GM18520 (cell line): ENCODE results near the gene SMG7.
"Not testable (repeated sequence)": the region's sequence is repeated elsewhere in the genome, so short reads cannot be mapped to it uniquely, and the experiment has no call there.

Experiments
- ATAC-seq: cut with Tn5 transposase; IDR thresholded peaks from one replicate; pipeline ENCODE4 v1.9.1; 2021; ENCODE audit not compliant: unreplicated experiment

The SMG7 gene

GRCh38 chr1:183472488-183473216, at the start of gene SMG7:
TSS of gene SMG7 (plus strand) at chr1:183472499. CDS start at chr1:183472621, 122 bp downstream.
- ATAC-seq: no peak

- no peak for ATAC-seq
Observed at GRCh38 chr1:183423541-183423940, 48.8 kb upstream of the SMG7 start.

DNA sequence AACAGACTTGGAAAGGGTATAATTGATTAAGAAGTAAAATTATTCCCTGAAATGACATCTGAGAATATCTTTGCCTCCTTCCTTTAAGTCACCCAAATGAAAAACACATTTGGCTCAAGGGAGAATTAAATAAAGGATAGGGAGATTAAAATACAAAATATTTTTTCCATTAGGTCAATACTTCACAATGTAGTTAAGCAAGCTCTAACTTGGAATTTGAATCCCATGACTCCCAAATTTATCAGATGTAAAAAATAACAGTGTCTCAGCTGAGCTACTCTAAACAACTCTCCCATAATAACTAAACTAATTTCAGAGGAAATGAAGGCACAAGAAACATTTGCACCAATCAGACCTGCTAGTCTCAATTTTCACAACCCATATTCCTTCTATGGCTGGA, 47.6 kb upstream of the SMG7 start:
- ATAC-seq: no peak

DNA sequence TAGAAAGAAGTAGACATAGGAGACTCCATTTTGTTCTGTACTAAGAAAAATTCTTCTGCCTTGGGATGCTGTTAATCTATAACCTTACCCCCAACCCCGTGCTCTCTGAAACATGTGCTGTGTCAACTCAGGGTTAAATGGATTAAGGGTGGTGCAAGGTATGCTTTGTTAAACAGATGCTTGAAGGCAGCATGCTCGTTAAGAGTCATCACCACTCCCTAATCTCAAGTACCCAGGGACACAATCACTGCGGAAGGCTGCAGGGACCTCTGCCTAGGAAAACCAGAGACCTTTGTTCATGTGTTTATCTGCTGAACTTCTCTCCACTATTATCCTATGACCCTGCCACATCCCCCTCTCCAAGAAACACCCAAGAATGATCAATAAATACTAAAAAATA, 44.7 kb upstream of the SMG7 start:
- not testable (repeated sequence) for ATAC-seq

GRCh38 chr1:183431840-183432547, 40.3 kb upstream of the SMG7 start:
- ATAC-seq: no peak

GRCh38 chr1:183432548-183432875, 39.8 kb upstream of the SMG7 start:
- ATAC-seq: no peak

DNA sequence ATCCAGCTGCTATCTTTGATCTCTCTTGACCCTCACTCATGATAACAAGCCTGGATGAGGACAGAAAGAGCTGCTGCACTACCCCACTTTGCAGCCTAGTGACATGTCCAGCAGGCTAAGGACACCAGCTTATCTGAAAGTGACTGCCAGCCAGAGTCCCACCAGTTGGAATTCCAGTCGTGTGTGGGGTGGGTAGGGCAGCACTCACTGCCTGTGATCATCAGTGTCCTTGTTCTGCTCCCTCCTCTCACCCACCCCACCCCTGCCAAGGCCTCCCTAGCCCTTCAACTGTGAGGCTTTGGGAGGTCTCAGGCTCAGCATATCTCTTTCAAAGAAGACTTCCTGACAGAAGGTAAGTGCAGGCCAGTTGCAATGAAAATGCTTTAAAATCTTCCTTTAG, 38.6 kb upstream of the SMG7 start:
- ATAC-seq: no peak

DNA sequence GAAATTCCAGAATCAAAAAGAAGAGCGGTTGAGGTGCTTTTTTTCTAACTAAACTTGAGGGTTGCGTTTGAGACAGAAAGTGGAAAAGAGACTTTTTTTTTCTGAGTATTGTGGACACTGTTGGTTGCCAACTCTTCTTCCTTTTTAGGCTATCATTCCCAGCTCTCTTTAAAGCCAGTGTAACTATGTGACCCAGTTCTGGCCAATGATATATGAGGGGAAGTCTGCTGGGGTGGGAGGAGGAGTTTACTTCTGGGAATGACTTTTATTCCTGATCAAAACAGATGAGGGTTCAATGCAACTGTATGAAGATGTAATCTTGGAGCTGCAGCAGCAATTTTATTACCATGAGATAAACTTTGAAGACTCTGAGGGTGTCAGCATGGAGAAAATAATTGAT, 36.8 kb upstream of the SMG7 start:
- ATAC-seq: no peak

GRCh38 chr1:183438060-183438459, 34.2 kb upstream of the SMG7 start:
- no peak for ATAC-seq

GRCh38 chr1:183443011-183443410, 29.3 kb upstream of the SMG7 start:
- ATAC-seq: no peak

DNA sequence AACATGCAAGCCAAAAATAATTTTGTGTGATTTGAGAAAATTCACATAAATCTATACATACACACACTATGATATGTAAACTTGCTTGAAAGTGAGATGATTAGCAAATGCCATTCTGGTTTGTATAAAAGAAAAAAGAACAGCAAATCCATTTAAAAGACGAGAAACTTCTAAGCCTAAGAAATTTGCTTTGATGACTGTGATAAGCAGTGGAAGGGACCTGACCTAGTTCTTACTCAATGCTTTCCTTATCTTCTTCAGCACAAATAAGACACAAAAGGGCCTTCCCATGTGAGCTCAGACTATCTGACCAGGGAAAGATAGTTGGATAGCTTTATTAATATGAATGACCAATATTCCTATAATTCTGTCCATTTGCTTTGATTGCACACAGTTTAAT, 28.8 kb upstream of the SMG7 start:
- no peak for ATAC-seq

- no peak for ATAC-seq
Observed at GRCh38 chr1:183444243-183444642, 28.1 kb upstream of the SMG7 start.

GRCh38 chr1:183449223-183449770, 23.0 kb upstream of the SMG7 start:
- no peak for ATAC-seq

GRCh38 chr1:183450093-183450492, 22.2 kb upstream of the SMG7 start:
- ATAC-seq: no peak

DNA sequence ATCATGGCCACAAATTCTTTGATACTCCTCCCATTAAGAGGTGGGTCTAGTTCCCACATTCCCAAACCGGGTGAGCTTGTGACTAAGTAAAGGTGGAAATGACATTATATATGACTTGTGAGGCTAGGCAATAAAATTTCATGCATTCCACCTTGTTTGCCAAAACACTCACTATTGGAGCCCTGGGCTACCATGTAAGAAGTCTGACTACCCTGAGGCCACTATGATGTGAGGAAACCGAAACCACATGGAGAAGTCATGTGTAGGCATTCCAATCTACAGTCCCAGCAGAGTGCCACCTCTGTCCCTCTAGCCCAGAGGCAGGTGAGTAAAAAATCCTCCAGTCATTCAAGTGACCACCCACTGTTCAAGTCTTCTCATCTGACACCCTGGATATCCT, 17.9 kb upstream of the SMG7 start:
- no peak for ATAC-seq

DNA sequence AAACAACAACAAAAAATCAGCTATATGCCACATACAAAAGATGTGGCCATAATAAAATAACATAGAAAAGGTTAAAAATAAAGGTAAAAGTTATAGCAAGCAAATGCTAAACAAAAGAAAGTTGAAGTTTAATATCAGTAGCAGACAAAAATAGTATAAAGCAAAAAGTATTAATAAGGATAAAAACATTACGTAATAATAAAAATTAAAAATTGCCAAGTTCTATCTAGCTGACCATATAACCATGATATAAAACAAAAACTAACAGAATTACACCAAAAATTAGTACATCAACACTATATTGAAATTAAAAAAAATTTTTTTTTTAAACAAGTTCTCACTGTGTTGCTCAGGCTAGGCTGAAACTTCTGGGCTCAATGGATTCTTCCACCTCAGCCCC, 15.5 kb upstream of the SMG7 start:
- no peak for ATAC-seq

DNA sequence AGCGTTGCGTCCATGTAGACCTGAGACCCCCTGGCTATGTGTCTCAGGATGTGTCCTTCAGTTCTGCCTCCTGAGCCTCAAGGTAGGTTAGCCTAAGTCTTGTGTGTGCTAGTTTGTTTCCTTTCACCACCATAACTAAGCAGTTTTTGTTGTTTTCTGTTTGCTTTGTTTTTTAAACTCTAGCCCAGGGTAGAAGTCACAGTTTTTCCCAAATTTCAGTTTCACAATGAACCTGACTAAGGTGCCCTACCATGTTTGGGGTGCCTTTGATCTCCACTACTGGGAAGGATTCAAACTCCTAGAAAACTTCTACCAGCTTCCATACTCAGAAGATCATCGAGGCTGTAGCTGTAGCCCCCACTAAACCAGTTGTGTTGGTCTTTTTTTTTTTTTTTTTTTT, 14.8 kb upstream of the SMG7 start:
- ATAC-seq: no peak

GRCh38 chr1:183460596-183460995, 11.7 kb upstream of the SMG7 start:
- no peak for ATAC-seq

DNA sequence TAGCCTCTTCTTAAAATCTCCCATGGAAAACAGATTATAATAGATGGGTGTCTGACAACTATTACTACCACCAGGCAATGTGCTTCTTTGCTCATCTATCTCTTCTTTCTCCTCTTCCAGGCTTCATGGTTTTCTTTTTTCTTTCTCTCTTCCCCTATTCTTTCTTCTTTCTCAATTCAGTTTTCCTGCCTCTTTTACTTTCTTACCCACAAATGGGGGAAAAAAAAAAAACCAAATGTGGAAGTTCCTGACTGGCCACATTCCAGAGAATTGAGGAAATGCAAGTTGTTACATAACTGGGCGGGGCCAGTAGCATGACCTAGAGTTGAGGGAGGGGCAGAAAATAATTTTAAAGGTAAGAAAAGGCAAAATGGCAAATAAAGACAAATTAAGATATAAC, 10.9 kb upstream of the SMG7 start:
- ATAC-seq: no peak

DNA sequence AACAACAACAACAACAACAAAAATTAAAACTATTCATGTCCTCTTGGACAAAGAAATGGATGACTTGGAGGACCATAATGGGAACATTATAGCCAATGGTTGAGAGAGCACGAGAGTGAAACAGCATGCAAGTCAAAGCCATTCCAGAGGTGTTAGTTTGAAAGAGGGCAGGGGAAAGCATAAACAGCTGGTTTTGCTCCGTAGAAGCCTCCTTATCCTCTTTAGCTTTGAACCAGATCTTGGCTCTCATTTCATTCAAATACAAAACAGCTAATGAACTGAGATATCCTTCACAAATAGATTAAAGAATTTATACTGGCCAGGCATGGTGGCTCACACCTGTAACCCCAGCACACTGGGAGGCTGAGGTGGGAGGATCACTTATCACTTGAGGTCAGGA, 8.7 kb upstream of the SMG7 start:
- ATAC-seq: no peak

DNA sequence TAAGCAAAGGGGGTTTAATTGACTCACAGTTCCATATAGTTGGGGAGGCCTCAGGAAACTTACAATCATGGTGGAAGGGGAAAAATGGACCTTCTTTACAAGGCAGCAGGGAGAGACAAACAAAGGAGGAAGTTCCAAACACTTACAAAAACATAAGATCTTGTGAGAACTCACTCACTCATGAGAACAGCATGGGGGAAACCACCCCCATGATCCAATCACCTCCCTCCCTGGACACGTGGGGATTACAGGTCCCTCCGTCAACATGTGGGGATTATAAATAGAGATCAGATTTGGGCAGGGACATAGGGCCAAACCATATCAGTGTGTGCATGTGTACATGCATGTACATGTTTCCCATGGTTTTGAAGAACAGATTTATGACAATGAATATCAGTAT, 5.5 kb upstream of the SMG7 start:
- no peak for ATAC-seq

- ATAC-seq: no peak
Observed at GRCh38 chr1:183467687-183468086, 4.6 kb upstream of the SMG7 start.
